Right atrium auricular region (tissue), 2 donors: ENCODE data around the gene TAOK1. TPM values are rescaled to one million over a fixed set of nuclear protein-coding genes. Genes with fewer than 3 reads are reported as not detected.
"Not testable (repeated sequence)": the region's sequence is repeated elsewhere in the genome, so short reads cannot be mapped to it uniquely, and the experiment has no call there.

Source experiments
- DNase-seq: peaks from one replicate; pipeline ENCODE4 v3.0.0-alpha.2; 2019; ENCODE audit warnings: low spot score
- H3K27ac ChIP-seq, 2 donors: fragments of 200-600 bp; sonication (generic); 1 replicate in 1 of 2; 2 replicates in 1 of 2; pipeline ENCODE4 v1.5.1; 2016 to 2019
- H3K27me3 ChIP-seq, 2 donors: fragments of 200-600 bp; sonication (generic); one replicate each; pipeline versions ENCODE4 v1.5.1 to v1.6.0; 2017 to 2019
- H3K36me3 ChIP-seq: fragments of 200-600 bp; sonication (generic); one replicate; pipeline ENCODE4 v1.5.1; 2016
- H3K4me1 ChIP-seq, 2 donors: fragments of 200-600 bp; sonication (generic); one replicate each; pipeline versions ENCODE4 v1.5.1 to v1.6.0; 2017 to 2019
- H3K4me3 ChIP-seq, 2 donors: fragments of 200-600 bp; sonication (generic); 1 replicate in 1 of 2; 2 replicates in 1 of 2; pipeline ENCODE4 v1.5.1; 2017 to 2019; ENCODE audit warnings: mild to moderate bottlenecking in 1 of 2, moderate library complexity in 1 of 2
- H3K9me3 ChIP-seq, 2 donors: fragments of 200-600 bp; sonication (generic); one replicate each; pipeline ENCODE4 v1.5.1; 2019
- total RNA-seq, 2 donors: library from RNA; depleted of rRNA; stranded (reverse); fragments of >200 nt; gene quantifications; one replicate each; pipeline ENCODE4 v1.1.0, GENCODE V29; 2016
- TF ChIP-seq, protein P1 (sequence below), 2 donors: fragments of 200-600 bp; sonication (generic); IDR thresholded peaks; one replicate each; pipeline ENCODE4 v1.5.1; 2019; ENCODE audit warnings: antibody characterized with exemption in 2 of 2

Gene TAOK1
- total RNA-seq, 2 donors from 2014 or later: 42.9 to 45.1 TPM

DNA sequence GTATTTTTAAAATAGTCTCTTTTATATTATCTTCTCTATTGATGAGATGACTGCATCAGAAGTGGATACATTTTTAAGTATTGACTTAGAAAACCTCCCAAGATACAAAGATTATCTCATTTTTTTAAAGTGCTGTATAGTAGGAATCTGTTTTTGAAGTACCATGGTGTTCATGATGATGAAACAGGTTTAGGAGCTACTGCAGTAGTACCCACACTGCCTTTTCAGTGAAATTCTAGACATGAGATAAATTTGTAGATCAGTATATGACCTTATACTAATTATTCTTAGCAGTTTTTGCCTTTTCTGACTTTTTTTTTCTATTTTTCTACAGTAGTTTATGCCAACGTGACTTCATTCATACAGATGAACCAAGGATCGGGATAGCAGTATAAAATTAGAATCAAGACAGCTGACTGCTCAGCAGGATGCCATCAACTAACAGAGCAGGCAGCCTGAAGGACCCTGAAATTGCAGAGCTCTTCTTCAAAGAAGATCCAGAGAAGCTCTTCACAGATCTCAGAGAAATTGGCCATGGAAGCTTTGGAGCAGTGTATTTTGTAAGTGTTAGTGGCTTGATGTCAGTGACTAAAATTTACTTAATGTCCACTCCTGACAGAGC lies 61.1 kb downstream of the TAOK1 start:
- Histone ChIP-seq H3K9me3 (no peaks in the 10 kb centered on the region), H3K36me3 (peaks cover 20% of the 10 kb centered on the region), H3K4me1 (peaks cover 0 to 16% of the 10 kb centered on the region in 2 donors), H3K27me3 (no peaks in the 10 kb centered on the region), H3K4me3 (no peak overlapping the region), H3K27ac (no peak overlapping the region)
- TF ChIP-seq, protein P1, sequence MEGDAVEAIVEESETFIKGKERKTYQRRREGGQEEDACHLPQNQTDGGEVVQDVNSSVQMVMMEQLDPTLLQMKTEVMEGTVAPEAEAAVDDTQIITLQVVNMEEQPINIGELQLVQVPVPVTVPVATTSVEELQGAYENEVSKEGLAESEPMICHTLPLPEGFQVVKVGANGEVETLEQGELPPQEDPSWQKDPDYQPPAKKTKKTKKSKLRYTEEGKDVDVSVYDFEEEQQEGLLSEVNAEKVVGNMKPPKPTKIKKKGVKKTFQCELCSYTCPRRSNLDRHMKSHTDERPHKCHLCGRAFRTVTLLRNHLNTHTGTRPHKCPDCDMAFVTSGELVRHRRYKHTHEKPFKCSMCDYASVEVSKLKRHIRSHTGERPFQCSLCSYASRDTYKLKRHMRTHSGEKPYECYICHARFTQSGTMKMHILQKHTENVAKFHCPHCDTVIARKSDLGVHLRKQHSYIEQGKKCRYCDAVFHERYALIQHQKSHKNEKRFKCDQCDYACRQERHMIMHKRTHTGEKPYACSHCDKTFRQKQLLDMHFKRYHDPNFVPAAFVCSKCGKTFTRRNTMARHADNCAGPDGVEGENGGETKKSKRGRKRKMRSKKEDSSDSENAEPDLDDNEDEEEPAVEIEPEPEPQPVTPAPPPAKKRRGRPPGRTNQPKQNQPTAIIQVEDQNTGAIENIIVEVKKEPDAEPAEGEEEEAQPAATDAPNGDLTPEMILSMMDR (IDR thresholded peaks at IDR 0.05): no peak
- no peak for DNase-seq

DNA sequence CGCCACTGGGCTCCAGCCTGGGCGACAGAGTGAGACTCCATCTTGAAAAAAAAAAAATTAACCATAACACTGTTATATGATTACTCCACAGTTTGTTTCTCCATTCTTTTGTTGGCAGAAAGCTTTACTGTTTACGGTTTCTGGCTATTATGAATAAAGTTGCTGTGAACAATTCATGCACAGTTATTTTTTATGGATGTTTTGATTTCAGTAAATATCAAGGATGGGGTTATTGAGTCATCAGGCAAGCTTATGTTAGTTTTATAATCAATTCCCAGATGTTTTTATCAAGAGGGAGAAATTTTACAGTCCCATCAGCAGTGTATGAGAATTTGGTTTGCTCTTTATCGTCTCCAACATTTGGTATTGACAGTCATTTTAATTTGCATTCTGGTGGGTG lies 67.9 kb downstream of the TAOK1 start:
- DNase-seq: no peak
- Histone ChIP-seq H3K27ac (no peak overlapping the region), H3K9me3 (no peaks in the 10 kb centered on the region), H3K27me3 (no peaks in the 10 kb centered on the region), H3K4me1 (peaks cover 0 to 25% of the 10 kb centered on the region in 2 donors), H3K4me3 (no peak overlapping the region), H3K36me3 (peaks cover 7% of the 10 kb centered on the region)
- TF ChIP-seq, protein P1 (IDR thresholded peaks at IDR 0.05): no peak

DNA sequence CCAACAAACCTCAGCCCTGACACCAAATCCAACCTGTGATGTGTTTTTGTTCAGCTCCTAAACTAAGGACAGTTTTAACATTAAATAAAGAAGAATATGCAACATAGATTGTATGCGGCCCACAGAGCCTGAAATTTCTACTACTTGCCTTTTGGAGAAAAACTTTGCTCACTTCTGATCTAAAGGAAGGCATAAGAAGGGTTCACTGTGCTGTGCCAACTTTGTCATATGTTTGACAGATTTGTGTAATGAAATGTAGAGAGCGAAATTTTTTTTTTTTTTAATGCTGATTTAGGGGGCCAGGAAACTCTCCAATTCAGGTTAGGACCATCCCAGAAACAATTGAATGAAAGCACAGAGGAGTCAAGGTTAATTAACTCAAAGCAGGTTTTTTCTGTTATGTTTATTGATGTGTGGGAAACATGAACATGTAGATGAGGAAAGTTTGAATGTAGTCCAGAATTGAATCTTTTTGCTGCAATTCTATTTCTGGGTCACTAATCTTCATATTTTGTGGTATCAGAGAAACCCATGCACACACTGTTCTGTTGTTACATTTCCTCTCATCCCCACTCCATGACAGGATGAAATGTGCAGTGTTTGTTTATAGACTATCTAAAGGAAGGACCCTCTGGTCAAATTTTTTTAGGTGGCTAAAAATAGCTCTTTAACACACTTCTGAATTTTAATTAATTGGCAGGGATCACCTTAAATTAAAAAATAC lies 71.5 kb downstream of the TAOK1 start:
- no peak for DNase-seq
- Histone ChIP-seq H3K4me1 (peaks cover 0 to 25% of the 10 kb centered on the region in 2 donors), H3K4me3 (no peak overlapping the region), H3K9me3 (no peaks in the 10 kb centered on the region), H3K36me3 (no peaks in the 10 kb centered on the region), H3K27ac (no peak overlapping the region), H3K27me3 (no peaks in the 10 kb centered on the region)
- TF ChIP-seq, protein P1 (IDR thresholded peaks at IDR 0.05): no peak

DNA sequence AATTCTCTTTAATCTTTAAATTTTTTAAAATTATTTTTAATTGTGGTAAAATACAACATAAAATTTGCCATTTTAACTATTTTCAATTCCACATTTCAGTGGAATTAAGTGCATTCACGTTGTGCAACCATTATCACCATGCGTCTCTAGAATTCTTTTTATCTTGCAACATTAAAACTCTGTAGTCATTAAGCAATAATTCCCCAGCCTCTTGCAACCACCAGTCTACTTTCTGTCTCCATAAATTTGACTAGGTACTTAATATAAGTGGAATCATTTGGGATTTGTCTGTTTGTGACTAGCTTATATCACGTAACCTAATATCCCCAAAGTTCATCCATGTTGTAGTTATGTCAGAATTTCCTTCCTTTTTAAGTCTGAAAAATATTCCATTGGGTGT lies 79.1 kb downstream of the TAOK1 start:
- no peak for DNase-seq
- TF ChIP-seq, protein P1 (IDR thresholded peaks at IDR 0.05): no peak
- Histone ChIP-seq H3K27ac (no peak overlapping the region), H3K4me3 (no peak overlapping the region), H3K36me3 (peaks cover 15% of the 10 kb centered on the region), H3K9me3 (no peaks in the 10 kb centered on the region), H3K27me3 (no peaks in the 10 kb centered on the region), H3K4me1 (no peaks in the 10 kb centered on the region)

DNA sequence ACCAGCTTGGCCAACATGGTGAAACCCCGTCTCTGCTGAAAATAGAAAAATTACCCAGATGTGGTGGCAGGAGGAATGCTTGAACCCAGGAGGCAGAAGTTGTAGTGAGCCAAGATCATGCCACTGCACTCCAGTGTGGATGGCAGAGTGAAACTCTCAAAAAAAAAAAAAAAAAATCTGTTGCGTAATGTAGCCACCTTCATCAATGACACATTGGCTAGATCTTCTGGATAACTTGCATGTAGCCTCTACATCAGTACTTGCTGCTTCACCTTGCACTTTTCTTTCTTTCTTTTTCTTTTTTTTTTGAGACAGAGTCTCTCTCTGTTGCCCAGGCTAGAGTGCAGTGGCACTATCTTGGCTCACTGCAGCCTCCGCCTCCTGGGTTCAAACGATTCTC lies 83.3 kb downstream of the TAOK1 start:
- not testable (repeated sequence) for DNase-seq, H3K9me3 ChIP-seq, H3K4me1 ChIP-seq, H3K27me3 ChIP-seq, H3K4me3 ChIP-seq, H3K27ac ChIP-seq
- H3K36me3 ChIP-seq: peaks cover 19% of the 10 kb centered on the region

DNA sequence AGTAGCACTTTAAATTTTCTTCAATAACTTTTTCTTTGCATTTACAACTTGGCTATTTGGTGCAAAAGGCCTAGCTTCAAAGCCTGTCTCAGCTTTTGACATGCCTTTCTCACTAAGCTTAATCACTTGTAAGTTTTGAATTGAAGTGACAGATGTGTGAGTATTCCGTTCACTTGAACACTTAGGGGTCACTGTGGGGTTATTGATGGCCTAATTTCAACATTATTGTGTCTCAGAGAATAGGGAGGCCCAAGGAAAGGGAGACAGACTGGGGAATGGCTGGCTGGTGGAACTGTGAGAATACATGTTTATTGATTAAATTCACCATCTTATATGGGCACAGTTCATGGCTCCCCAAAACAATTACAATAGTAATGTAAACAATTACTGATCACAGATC lies 84.1 kb downstream of the TAOK1 start:
- Histone ChIP-seq H3K9me3 (no peaks in the 10 kb centered on the region), H3K4me3 (no peak overlapping the region), H3K27ac (no peak overlapping the region), H3K36me3 (peaks cover 24% of the 10 kb centered on the region), H3K27me3 (no peaks in the 10 kb centered on the region), H3K4me1 (no peaks in the 10 kb centered on the region)
- DNase-seq: no peak
- TF ChIP-seq, protein P1 (IDR thresholded peaks at IDR 0.05): no peak
